ENCODE data around the gene CFAP97.

Gene CFAP97

DNA sequence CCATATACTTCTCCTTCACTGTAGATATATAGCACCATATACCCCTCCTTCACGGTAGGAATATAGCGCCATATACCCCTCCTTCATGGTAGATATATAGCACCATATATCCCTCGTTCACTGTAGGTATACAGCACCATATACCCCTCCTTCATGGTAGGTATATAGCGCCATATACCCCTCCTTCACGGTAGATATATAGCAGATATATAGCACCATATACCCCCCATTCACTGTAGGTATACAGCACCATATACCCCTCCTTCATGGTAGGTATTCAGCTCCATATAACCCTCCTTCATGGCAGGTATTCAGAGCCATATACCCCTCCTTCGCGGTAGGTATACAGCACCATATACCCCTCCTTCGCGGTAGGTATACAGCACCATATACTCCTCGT, 18.1 kb upstream of the CFAP97 start:
- Histone ChIP-seq H3K9ac (no peak overlapping the region), H3K27me3 (ENCODE audit: insufficient read depth, low read depth) (no peaks in the 10 kb centered on the region), H3K27ac (no peak overlapping the region), H3K79me2 (ENCODE audit: insufficient read depth, low read depth) (peaks cover 6% of the 10 kb centered on the region; the same call in 1 of the 2 replicates), H3K4me3 (IDR thresholded peaks at IDR 0.05; ENCODE audit: insufficient read depth, low read depth, low read length) (no peak overlapping the region), H4K20me1 (ENCODE audit: insufficient read depth) (no peaks in the 10 kb centered on the region), H3K36me3 (ENCODE audit: insufficient read depth) (no peaks in the 10 kb centered on the region), H3K4me2 (no peak overlapping the region), H2AFZ (ENCODE audit: low read depth) (no peak overlapping the region), H3K4me1 (ENCODE audit: low read depth, poor library complexity, severe bottlenecking) (peaks cover 9% of the 10 kb centered on the region)
- TF ChIP-seq, protein P1, sequence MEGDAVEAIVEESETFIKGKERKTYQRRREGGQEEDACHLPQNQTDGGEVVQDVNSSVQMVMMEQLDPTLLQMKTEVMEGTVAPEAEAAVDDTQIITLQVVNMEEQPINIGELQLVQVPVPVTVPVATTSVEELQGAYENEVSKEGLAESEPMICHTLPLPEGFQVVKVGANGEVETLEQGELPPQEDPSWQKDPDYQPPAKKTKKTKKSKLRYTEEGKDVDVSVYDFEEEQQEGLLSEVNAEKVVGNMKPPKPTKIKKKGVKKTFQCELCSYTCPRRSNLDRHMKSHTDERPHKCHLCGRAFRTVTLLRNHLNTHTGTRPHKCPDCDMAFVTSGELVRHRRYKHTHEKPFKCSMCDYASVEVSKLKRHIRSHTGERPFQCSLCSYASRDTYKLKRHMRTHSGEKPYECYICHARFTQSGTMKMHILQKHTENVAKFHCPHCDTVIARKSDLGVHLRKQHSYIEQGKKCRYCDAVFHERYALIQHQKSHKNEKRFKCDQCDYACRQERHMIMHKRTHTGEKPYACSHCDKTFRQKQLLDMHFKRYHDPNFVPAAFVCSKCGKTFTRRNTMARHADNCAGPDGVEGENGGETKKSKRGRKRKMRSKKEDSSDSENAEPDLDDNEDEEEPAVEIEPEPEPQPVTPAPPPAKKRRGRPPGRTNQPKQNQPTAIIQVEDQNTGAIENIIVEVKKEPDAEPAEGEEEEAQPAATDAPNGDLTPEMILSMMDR (conservative IDR thresholded peaks at IDR 0.05; ENCODE audit: low read depth, low read length) = no peak

DNA sequence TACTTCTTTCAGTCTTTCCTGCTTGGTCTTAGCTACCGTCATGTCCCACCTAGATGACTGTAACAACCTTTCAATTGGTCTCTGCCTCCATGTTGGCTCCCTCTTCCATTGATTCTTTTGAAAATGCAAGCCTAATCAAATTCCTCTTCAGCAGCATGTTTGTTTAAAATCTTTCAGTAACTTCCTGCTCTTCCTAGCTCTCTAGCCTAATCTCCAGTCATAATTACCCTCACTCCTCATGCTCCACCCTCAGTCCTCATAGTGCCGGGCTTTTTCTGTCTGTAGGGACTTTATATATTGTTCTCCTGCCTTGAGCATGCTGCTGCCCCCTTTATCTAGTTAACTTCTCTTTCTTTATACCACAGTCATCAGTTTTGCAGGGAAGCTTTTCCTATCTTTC, 17.7 kb upstream of the CFAP97 start:
- TF ChIP-seq, protein P1 (conservative IDR thresholded peaks at IDR 0.05; ENCODE audit: low read depth, low read length) = no peak
- Histone ChIP-seq H3K79me2 (ENCODE audit: insufficient read depth, low read depth) (peaks cover 6% of the 10 kb centered on the region; the same call in 1 of the 2 replicates), H2AFZ (ENCODE audit: low read depth) (no peak overlapping the region)

DNA sequence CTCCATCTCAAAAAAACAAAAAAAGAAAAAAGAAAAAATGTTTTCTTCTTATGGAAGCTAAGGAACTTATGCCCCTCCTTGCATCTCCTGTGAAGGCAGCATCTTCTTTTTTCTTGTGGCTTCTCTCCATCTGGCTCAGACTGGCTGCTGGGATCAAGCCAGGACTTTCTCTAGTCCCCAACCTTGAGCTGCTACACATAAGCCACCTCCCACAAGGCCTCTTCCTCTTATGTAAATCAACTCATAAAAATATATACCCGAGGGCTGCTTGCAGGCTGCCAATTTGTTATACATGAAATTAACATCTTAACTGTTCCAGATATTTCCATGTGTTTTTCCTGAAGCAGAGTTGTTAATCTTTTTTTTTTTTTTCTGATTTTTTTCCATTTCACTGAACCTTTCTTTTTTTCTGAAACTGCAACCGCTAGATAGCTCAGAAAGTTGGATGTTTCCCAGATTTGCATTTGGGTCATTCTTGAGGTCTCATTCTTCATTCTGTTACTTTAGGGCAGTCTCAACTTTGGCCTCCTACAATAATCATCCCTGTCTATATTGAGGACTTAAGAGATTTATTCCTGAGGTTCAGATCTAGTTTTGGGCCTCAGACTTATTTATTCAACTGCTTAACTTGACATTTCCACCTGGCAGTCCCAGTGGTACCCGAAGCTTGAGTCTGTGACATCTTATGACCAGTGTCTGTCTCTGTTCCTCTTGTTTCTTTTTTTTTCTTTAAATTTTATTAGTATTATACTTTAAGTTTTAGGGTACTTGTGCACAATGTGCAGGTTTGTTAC, 15.9 kb upstream of the CFAP97 start:
- Histone ChIP-seq H3K79me2 (ENCODE audit: insufficient read depth, low read depth) (peaks cover 7% of the 10 kb centered on the region; the same call in 1 of the 2 replicates), H3K4me2 (no peak overlapping the region), H3K27me3 (ENCODE audit: insufficient read depth, low read depth) (no peaks in the 10 kb centered on the region), H2AFZ (ENCODE audit: low read depth) (no peak overlapping the region), H4K20me1 (ENCODE audit: insufficient read depth) (no peaks in the 10 kb centered on the region), H3K4me1 (ENCODE audit: low read depth, poor library complexity, severe bottlenecking) (peaks cover 9% of the 10 kb centered on the region), H3K36me3 (ENCODE audit: insufficient read depth) (no peaks in the 10 kb centered on the region), H3K9ac (no peak overlapping the region), H3K4me3 (IDR thresholded peaks at IDR 0.05; ENCODE audit: insufficient read depth, low read depth, low read length) (no peak overlapping the region), H3K27ac (no peak overlapping the region)
- TF ChIP-seq, protein P1 (conservative IDR thresholded peaks at IDR 0.05; ENCODE audit: low read depth, low read length) = no peak

More for the DNA sequence above, 17.7 kb upstream of the CFAP97 start:
- H3K27ac ChIP-seq = no peak overlapping the region
- H3K9ac ChIP-seq = no peak overlapping the region
- no peaks in the 10 kb centered on the region for H3K27me3 ChIP-seq (ENCODE audit: insufficient read depth, low read depth)
- peaks cover 9% of the 10 kb centered on the region for H3K4me1 ChIP-seq (ENCODE audit: low read depth, poor library complexity, severe bottlenecking)
- H4K20me1 ChIP-seq (ENCODE audit: insufficient read depth) = no peaks in the 10 kb centered on the region
- H3K4me3 ChIP-seq (IDR thresholded peaks at IDR 0.05; ENCODE audit: insufficient read depth, low read depth, low read length) = no peak overlapping the region
- no peaks in the 10 kb centered on the region for H3K36me3 ChIP-seq (ENCODE audit: insufficient read depth)
- no peak overlapping the region for H3K4me2 ChIP-seq

DNA sequence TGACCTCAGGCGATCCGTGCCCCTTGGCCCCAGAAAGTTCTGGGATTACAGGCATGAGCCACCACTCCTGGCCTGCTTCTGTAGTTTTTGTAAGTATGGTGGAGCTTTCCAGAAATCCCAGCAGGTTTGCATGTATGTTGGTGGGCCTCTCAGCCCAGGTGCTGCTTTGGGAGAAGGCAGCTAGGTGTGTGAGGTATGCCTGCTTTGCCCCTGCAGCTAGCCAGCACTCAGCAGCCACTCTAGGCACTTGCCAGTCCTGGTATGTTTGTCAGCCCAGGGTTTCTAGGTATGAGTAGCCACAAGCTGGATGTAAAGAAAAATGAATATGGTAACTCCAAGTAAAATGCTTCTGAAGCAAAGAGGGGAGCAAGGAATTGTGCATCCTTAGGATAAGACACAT, 14.5 kb upstream of the CFAP97 start:
- no peaks in the 10 kb centered on the region for H4K20me1 ChIP-seq (ENCODE audit: insufficient read depth)
- no peak overlapping the region for H3K4me2 ChIP-seq
- peaks cover 21% of the 10 kb centered on the region; the same call in 1 of the 2 replicates for H3K79me2 ChIP-seq (ENCODE audit: insufficient read depth, low read depth)
- H3K36me3 ChIP-seq (ENCODE audit: insufficient read depth) = no peaks in the 10 kb centered on the region
- H2AFZ ChIP-seq (ENCODE audit: low read depth) = no peak overlapping the region
- no peak overlapping the region for H3K9ac ChIP-seq
- peaks cover 9% of the 10 kb centered on the region for H3K4me1 ChIP-seq (ENCODE audit: low read depth, poor library complexity, severe bottlenecking)
- no peak overlapping the region for H3K4me3 ChIP-seq (IDR thresholded peaks at IDR 0.05; ENCODE audit: insufficient read depth, low read depth, low read length)
- TF ChIP-seq, protein P1 (conservative IDR thresholded peaks at IDR 0.05; ENCODE audit: low read depth, low read length) = no peak
- no peaks in the 10 kb centered on the region for H3K27me3 ChIP-seq (ENCODE audit: insufficient read depth, low read depth)
- H3K27ac ChIP-seq = no peak overlapping the region

Data from KMS-11 (cell line).